ENCODE data around the gene SLC2A6.

Gene SLC2A6

DNA sequence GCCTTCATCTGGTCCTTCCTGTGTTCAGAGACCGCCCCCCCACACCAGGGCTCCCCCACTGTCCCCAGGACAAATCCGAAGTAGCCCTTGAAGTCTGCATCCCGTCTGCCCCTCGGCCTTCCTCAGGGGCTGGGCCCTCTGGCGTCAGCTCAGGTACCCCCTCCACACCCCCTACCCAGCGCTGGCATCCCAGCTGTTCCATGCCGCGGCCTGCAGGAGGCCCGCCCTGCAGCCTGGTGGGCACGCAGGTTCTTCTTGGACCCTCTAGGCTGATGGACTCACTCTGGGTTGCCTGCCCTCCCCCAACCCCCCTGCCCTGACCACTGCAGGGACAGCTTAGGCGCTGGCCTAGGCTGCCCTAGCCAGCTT, 6.6 kb downstream of the SLC2A6 start:
- no peak overlapping the region for H3K27ac ChIP-seq (ENCODE audit: low read depth, low read length, poor library complexity, severe bottlenecking)
- peaks cover 25% of the 10 kb centered on the region for H3K36me3 ChIP-seq (ENCODE audit: insufficient read depth, low read length)
- no peak overlapping the region for H3K4me3 ChIP-seq (ENCODE audit: low read depth, low read length, poor library complexity, severe bottlenecking)
- TF ChIP-seq EZH2 (IDR thresholded peaks at IDR 0.05; ENCODE audit: borderline replicate concordance, low read length) (no peak), CTCF (IDR thresholded peaks at IDR 0.05; ENCODE audit: low read length) (no peak)
- H4K20me1 ChIP-seq (ENCODE audit: insufficient read depth, low read length): no peaks in the 10 kb centered on the region
- no peak overlapping the region for H3K9ac ChIP-seq (ENCODE audit: low read length)
- no peaks in the 10 kb centered on the region for H3K4me1 ChIP-seq (ENCODE audit: insufficient read depth, low read length, severe bottlenecking)
- no peak overlapping the region for H3K4me2 ChIP-seq (ENCODE audit: low read length)
- H3F3A ChIP-seq (ENCODE audit: insufficient read depth, low read length): no peaks in the 10 kb centered on the region
- no peaks in the 10 kb centered on the region for H3K9me2 ChIP-seq (ENCODE audit: low read depth, low read length)
- H3K9me3 ChIP-seq (ENCODE audit: low read length): no peaks in the 10 kb centered on the region
- no peaks in the 10 kb centered on the region; the same call in 1 of the 2 replicates for H3K27me3 ChIP-seq (ENCODE audit: insufficient read depth, low read length)
- H2AFZ ChIP-seq (ENCODE audit: low read length): no peak overlapping the region
- no peaks in the 10 kb centered on the region for H3K79me2 ChIP-seq (ENCODE audit: insufficient read depth, low read length)

DNA sequence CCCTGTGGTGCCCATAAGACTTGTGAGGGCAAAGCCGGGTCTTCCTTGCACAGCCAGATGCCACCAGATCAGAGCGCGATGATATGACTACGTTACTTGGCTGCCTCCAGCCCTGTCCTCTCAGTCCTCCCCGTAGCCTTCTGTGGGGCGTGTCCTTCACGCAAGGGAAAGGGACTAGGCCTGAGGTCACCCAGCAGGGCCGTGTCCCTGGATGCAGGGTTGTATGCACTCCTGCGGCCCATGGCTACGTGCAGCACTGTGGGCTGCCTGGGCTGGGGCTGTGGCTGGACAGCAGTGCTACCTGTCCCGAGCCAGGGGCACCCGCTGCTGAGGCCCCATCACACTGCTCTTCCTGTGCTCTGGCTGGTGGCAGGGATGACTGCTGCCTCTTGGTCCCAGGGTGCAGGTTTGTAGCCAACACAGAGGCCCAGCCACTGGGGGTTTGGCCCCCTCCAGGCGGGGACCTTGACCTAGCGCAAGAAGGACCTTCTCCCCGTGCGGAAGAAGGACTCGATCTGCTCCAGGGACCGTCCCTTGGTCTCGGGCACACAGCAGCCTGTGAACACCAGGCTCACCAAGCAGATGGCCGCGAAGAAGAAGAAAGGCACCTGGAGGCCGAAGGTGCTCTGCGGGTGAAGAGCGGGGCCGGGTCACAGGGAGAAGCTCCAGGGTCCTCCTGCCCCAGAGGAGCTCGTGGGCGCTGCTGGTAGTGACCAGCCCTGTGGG, 7.2 kb downstream of the SLC2A6 start:
- no peaks in the 10 kb centered on the region for H3F3A ChIP-seq (ENCODE audit: insufficient read depth, low read length)
- no peak overlapping the region for H3K4me2 ChIP-seq (ENCODE audit: low read length)
- H3K9me2 ChIP-seq (ENCODE audit: low read depth, low read length): no peaks in the 10 kb centered on the region
- no peak overlapping the region for H3K27ac ChIP-seq (ENCODE audit: low read depth, low read length, poor library complexity, severe bottlenecking)
- no peak overlapping the region for H3K9ac ChIP-seq (ENCODE audit: low read length)
- no peaks in the 10 kb centered on the region for H3K9me3 ChIP-seq (ENCODE audit: low read length)
- H3K27me3 ChIP-seq (ENCODE audit: insufficient read depth, low read length): no peaks in the 10 kb centered on the region; the same call in 1 of the 2 replicates
- H3K4me1 ChIP-seq (ENCODE audit: insufficient read depth, low read length, severe bottlenecking): no peaks in the 10 kb centered on the region
- no peak overlapping the region for H2AFZ ChIP-seq (ENCODE audit: low read length)
- H3K36me3 ChIP-seq (ENCODE audit: insufficient read depth, low read length): peaks cover 25% of the 10 kb centered on the region
- TF ChIP-seq CTCF (IDR thresholded peaks at IDR 0.05; ENCODE audit: low read length) (no peak), EZH2 (IDR thresholded peaks at IDR 0.05; ENCODE audit: borderline replicate concordance, low read length) (no peak)
- no peaks in the 10 kb centered on the region for H3K79me2 ChIP-seq (ENCODE audit: insufficient read depth, low read length)
- H3K4me3 ChIP-seq (ENCODE audit: low read depth, low read length, poor library complexity, severe bottlenecking): no peak overlapping the region
- H4K20me1 ChIP-seq (ENCODE audit: insufficient read depth, low read length): no peaks in the 10 kb centered on the region

GRCh38 chr9:133470988-133471387, 7.9 kb downstream of the SLC2A6 start:
- Histone ChIP-seq H2AFZ (ENCODE audit: low read length) (no peak overlapping the region), H3K9ac (ENCODE audit: low read length) (no peak overlapping the region), H3K4me2 (ENCODE audit: low read length) (no peak overlapping the region), H3K79me2 (ENCODE audit: insufficient read depth, low read length) (no peaks in the 10 kb centered on the region), H3K4me1 (ENCODE audit: insufficient read depth, low read length, severe bottlenecking) (no peaks in the 10 kb centered on the region), H3K4me3 (ENCODE audit: low read depth, low read length, poor library complexity, severe bottlenecking) (no peak overlapping the region), H4K20me1 (ENCODE audit: insufficient read depth, low read length) (no peaks in the 10 kb centered on the region), H3K27me3 (ENCODE audit: insufficient read depth, low read length) (no peaks in the 10 kb centered on the region; the same call in 1 of the 2 replicates), H3K36me3 (ENCODE audit: insufficient read depth, low read length) (peaks cover 25% of the 10 kb centered on the region), H3K27ac (ENCODE audit: low read depth, low read length, poor library complexity, severe bottlenecking) (no peak overlapping the region), H3K9me2 (ENCODE audit: low read depth, low read length) (no peaks in the 10 kb centered on the region), H3F3A (ENCODE audit: insufficient read depth, low read length) (no peaks in the 10 kb centered on the region), H3K9me3 (ENCODE audit: low read length) (no peaks in the 10 kb centered on the region)
- TF ChIP-seq CTCF (IDR thresholded peaks at IDR 0.05; ENCODE audit: low read length) (no peak), EZH2 (IDR thresholded peaks at IDR 0.05; ENCODE audit: borderline replicate concordance, low read length) (no peak)

Data from OCI-LY1 (cell line).